Subcutaneous adipose tissue (tissue), 4 donors: ENCODE data around the gene ADAMTS2. TPM values are rescaled to one million over a fixed set of nuclear protein-coding genes. Genes with fewer than 3 reads are reported as not detected.

Experiments used
- total RNA-seq, 4 donors: library from RNA; depleted of rRNA; stranded (reverse); fragments of >200 nt; gene quantifications; one replicate each; pipeline ENCODE4 v1.1.0, GENCODE V29; 2016
- TF ChIP-seq, protein P1 (sequence below): fragments of 450-650 bp; IDR thresholded peaks from one replicate; pipeline ENCODE4 v1.5.1; 2016; ENCODE audit warnings: low read depth, mild to moderate bottlenecking, control low read depth, antibody characterized with exemption, moderate library complexity

The ADAMTS2 gene
- total RNA-seq, 4 donors from 2014 or later: 26.7 to 56.5 (median 46.6) TPM

DNA sequence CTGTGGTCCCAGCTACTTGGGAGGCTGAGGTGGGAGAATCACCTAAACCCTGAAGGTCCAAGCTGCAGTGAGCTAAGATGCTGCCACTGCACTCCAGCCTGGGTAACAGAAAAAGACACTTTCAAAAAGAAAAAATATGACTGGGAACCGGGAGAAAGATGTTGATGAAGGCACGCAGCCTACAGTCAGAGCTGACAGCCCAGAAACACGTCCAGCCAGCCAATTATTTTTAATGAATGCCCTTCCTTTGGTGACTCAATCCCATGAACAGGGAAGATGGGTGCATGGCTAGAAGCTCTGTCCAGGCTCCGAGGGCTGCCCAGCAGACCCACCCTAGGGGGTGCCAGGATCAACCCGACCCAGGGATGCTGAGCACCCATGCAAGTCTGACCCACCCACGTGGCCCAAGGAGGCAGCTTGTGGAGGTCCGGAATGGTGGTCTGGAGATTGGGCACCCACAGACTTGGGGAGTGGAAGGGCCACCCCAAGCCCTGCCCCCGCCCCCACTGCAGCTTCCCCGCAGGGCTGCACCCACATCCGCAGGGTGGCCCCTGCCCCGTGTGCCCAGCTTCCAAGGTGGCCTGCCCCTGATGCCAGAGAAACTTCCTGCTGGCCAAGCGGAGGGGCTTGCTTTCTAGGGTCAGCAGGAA, 51.0 kb downstream of the ADAMTS2 start:
- TF ChIP-seq, protein P1, sequence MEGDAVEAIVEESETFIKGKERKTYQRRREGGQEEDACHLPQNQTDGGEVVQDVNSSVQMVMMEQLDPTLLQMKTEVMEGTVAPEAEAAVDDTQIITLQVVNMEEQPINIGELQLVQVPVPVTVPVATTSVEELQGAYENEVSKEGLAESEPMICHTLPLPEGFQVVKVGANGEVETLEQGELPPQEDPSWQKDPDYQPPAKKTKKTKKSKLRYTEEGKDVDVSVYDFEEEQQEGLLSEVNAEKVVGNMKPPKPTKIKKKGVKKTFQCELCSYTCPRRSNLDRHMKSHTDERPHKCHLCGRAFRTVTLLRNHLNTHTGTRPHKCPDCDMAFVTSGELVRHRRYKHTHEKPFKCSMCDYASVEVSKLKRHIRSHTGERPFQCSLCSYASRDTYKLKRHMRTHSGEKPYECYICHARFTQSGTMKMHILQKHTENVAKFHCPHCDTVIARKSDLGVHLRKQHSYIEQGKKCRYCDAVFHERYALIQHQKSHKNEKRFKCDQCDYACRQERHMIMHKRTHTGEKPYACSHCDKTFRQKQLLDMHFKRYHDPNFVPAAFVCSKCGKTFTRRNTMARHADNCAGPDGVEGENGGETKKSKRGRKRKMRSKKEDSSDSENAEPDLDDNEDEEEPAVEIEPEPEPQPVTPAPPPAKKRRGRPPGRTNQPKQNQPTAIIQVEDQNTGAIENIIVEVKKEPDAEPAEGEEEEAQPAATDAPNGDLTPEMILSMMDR: no peak

DNA sequence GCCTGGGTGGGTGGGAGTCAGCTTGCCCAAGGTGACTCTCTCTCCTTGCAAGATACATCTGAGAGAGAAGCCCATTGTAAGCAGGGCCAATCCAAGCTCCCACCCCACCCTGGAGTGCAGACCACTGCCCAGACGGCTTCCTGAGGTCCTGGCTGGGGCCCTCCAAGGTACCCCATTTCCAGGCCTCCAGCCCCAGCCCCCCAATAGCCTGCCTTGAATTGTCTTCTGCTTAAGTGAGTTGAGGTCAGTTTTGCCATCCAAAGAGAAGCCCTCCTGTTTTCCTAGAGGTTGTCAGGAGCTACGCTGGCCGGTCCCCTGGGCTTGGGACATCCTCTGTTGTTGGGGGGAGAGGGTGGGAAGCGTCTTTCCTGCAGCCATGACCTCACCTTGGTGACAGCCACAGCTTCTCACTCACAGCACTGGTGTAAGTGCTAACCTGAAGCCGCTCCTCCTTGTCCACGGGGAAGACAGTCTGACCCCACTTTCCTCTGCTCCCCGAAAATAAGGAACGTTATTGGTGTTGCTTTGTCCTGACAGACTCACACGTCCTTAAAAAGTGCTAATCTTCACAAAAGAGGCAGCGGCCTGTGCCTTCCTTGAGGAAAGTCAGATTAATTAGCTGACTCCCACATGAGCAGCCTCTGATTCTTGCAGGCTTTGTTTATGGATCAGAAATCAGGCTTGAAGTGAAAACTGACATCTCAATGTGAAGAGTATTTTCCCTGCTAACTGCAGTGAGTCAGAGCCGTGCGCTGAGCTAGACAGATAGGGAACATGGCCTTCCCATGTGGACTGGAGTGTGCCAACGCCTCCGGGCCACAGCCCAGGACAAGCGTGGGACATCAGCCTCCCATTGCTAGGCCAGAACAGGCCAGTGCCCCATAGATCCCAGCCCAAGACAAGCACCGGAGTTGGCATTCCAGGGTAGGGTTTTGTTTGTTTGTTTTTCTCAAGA, 52.3 kb downstream of the ADAMTS2 start:
- TF ChIP-seq, protein P1: no peak

DNA sequence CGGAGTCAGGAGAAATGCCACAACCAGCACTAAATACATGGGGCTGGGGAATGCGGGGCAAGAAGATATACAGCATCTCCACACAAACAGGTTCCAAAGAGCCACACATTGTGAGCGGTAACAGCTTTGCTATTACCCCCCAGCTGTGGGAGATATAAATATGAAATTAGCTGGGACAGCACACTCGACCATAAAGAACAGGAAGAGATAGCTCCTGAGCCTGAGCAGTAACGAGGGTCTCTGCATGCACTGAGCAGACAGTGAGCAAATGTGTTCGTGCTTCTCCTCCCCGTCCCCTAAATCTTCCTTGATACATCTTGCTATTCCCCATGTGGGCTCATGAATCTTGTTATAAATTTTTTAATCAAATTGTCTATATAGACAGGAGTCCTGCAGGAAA, 53.1 kb downstream of the ADAMTS2 start:
- TF ChIP-seq, protein P1: no peak

DNA sequence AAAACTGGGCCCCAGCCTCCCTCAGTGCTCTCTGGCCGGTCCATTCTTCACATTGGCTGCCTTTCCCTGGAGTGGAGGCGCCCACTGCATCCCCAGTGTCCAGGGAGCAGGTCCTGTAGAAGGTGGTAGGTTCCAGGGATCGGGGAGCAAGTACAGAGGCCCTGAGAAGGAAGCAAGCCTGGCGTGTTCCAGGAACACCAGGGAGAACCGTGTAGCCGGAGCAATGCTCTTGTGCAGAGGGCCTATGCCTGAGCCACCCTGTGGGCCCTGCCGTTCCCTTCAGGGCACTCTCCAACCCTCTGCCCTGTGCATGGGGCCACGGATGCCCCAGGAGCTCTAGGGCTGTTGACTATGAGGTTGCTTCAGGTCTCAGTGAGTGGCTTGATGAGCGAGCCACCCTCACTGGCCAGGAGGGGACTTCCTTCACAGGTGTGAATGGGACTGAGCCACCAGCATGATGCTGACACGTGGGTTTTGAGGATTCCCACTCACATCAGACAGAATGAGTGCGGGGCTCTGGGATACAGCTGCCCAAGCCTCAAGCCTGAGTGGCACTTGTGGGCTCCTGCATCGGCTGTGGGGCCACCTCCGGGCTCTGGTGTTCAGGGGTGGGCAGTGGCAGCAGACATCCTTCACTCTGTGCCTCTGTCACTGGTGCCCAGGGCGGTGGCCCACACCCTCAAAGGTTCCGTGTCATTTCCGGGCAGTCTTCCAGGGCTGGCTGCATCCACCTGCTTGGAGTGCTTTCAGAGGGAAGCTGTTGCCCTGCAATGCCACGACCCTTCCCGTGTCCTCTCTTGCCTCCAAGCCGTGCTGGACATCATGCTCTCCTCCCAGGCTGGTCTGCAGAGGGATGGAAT, 54.4 kb downstream of the ADAMTS2 start:
- TF ChIP-seq, protein P1: no peak

DNA sequence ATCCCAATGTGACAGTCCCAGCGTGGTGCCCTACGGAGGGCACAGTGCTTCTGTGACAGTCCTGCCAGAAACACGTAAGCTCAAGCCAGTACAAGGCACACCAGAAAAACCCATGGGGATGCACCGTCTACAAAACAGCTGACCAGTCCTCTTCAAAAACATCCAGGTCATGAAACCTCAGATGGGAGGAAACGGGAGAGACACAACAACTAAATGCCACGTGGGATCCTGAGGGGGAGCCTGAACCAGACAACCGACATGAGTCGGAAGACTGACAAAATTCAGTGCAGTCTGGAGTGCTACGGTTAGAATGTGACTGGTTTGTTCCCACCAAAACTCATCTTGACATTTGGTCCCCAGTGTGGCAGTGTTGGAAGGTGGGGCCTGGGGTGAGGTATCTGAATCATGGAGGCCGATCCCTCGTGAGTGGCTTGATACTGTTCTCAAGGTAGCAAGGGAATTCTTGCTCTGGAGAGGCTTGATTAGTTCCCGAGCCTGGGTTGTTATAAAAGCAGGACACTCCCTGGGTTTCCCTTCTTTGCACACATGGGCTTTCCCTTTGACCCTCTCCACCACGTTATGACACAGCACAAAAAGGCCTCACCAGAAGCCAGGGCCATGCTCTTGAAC, 55.4 kb downstream of the ADAMTS2 start:
- TF ChIP-seq, protein P1: no peak

DNA sequence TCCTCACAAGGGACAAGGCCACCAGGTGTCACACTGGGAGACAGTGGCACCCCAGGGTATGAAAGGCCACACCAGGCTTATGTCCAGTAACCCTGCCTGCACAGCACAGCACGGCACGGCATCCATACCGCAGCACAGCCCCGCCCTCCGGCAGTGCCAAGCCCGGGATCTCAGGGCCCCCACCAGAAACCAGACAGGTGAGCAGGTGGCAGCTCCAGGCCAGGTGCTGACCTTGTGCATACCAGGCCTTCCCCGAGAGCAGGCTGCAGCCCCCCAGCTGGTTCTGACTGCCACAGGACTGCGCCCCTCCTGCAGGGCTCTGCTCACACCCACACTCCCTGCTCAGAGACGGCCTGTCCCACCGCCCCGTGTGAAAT, 56.5 kb downstream of the ADAMTS2 start:
- TF ChIP-seq, protein P1: no peak
